ENCODE data around the gene URAD.

URAD gene

DNA sequence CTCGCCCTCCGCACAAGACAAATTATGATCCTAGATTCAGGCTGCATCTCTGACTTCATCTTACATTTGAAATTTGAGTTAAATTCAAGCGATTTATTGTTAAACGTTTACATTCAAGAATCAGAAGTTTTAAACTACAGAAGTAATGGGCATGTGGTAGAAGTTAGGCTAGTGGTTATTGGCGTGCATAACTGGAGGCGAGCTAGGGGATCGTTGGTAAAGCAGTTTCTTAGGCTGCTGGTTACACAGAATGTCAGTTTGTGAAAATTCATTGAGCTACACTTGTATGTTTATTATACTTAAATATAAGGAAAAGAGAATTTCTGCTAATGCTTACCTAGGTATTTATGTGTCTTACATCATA is 18.6 kb downstream of the URAD start:
- Histone ChIP-seq H3K27ac (replicated peaks) (no peak overlapping the region), H3K27me3 (ENCODE audit: insufficient read depth, poor library complexity, severe bottlenecking) (peaks cover 92% of the 10 kb centered on the region), H3K4me3 (replicated peaks; ENCODE audit: insufficient read depth, low read length) (no peak overlapping the region)
- no peak for TF ChIP-seq GABPA (IDR thresholded peaks at IDR 0.05; ENCODE audit: low read depth)
- TF ChIP-seq SPI1 (IDR thresholded peaks at IDR 0.05; ENCODE audit: borderline replicate concordance, low read depth): no peak
- TF ChIP-seq REST (IDR thresholded peaks at IDR 0.05; ENCODE audit: insufficient replicate concordance, low read depth): no peak
- TF ChIP-seq, protein P1, sequence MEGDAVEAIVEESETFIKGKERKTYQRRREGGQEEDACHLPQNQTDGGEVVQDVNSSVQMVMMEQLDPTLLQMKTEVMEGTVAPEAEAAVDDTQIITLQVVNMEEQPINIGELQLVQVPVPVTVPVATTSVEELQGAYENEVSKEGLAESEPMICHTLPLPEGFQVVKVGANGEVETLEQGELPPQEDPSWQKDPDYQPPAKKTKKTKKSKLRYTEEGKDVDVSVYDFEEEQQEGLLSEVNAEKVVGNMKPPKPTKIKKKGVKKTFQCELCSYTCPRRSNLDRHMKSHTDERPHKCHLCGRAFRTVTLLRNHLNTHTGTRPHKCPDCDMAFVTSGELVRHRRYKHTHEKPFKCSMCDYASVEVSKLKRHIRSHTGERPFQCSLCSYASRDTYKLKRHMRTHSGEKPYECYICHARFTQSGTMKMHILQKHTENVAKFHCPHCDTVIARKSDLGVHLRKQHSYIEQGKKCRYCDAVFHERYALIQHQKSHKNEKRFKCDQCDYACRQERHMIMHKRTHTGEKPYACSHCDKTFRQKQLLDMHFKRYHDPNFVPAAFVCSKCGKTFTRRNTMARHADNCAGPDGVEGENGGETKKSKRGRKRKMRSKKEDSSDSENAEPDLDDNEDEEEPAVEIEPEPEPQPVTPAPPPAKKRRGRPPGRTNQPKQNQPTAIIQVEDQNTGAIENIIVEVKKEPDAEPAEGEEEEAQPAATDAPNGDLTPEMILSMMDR (IDR thresholded peaks at IDR 0.05; ENCODE audit: insufficient read depth, low read length): no peak
- TF ChIP-seq POLR2AphosphoS5 (IDR thresholded peaks at IDR 0.05; ENCODE audit: low read depth): no peak
- no peak for DNase-seq (ENCODE audit: low read depth in 1 of 2, low spot score in 1 of 2)

GRCh38 chr13:27969082-27969865 is 19.2 kb downstream of the URAD start, which contains the start of gene CDX2:
CDX2 (minus strand) TSS chr13:27969315; CDS start chr13:27969006, 309 bp downstream.
- Histone ChIP-seq H3K4me3 (replicated peaks; ENCODE audit: insufficient read depth, low read length) (peak within 1 kb of the TSS; percentile 32), H3K27me3 (ENCODE audit: insufficient read depth, poor library complexity, severe bottlenecking) (peaks cover 89% of the 10 kb centered on the region), H3K27ac (replicated peaks) (no peak within 1 kb of the TSS)
- TF ChIP-seq SPI1 (IDR thresholded peaks at IDR 0.05; ENCODE audit: borderline replicate concordance, low read depth) (no peak), GABPA (IDR thresholded peaks at IDR 0.05; ENCODE audit: low read depth) (no peak), POLR2AphosphoS5 (IDR thresholded peaks at IDR 0.05; ENCODE audit: low read depth) (no peak), REST (IDR thresholded peaks at IDR 0.05; ENCODE audit: insufficient replicate concordance, low read depth) (no peak)
- TF ChIP-seq, protein P1 (IDR thresholded peaks at IDR 0.05; ENCODE audit: insufficient read depth, low read length): no peak
- no peak for DNase-seq (ENCODE audit: low read depth in 1 of 2, low spot score in 1 of 2)

GRCh38 chr13:27968316-27969081 is 20.0 kb downstream of the URAD start:
- Histone ChIP-seq H3K4me3 (replicated peaks; ENCODE audit: insufficient read depth, low read length) (peak overlapping the region; percentile 32), H3K27ac (replicated peaks) (no peak overlapping the region), H3K27me3 (ENCODE audit: insufficient read depth, poor library complexity, severe bottlenecking) (peaks cover 88% of the 10 kb centered on the region)
- DNase-seq (ENCODE audit: low read depth in 1 of 2, low spot score in 1 of 2): peak in 1 of 2 experiments; percentile 36
- no peak for TF ChIP-seq POLR2AphosphoS5 (IDR thresholded peaks at IDR 0.05; ENCODE audit: low read depth)
- TF ChIP-seq SPI1 (IDR thresholded peaks at IDR 0.05; ENCODE audit: borderline replicate concordance, low read depth): no peak
- TF ChIP-seq, protein P1 (IDR thresholded peaks at IDR 0.05; ENCODE audit: insufficient read depth, low read length): no peak
- TF ChIP-seq GABPA (IDR thresholded peaks at IDR 0.05; ENCODE audit: low read depth): no peak
- TF ChIP-seq REST (IDR thresholded peaks at IDR 0.05; ENCODE audit: insufficient replicate concordance, low read depth): no peak
